GM18499 (cell line): ENCODE data around the gene THBS2.

Experiments
- ATAC-seq: cut with Tn5 transposase; IDR thresholded peaks from one replicate; pipeline ENCODE4 v1.9.1; 2021; ENCODE audit warnings: moderate number of reproducible peaks; ENCODE audit not compliant: insufficient read depth, unreplicated experiment

Gene THBS2

GRCh38 chr6:169234634-169235033, 19.0 kb downstream of the THBS2 start:
- no peak for ATAC-seq

GRCh38 chr6:169233832-169234231, 19.8 kb downstream of the THBS2 start:
- ATAC-seq = no peak

- ATAC-seq = no peak
Observed at GRCh38 chr6:169233181-169233580, 20.5 kb downstream of the THBS2 start.

DNA sequence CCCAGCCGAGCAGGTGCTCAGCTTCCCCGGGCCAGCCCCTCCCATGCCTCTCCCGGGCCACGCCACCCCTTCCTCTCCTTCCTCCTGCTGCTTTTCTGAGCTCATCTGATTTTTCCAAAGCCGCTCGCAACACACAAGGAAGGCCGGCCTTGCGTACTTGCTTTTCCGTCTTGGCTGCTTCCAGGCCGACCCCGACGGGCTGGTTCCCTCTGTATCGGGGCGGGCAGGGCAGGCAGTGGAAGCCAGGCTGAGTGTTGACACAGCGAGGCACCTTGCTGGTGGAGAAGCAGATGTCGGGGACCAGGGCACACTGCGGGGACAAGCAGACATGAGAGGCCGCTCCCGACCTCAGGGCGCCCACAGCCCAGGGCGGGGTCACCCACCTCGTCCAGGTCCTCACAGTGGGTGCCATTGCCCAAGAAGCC, 21.1 kb downstream of the THBS2 start:
- ATAC-seq = no peak

- no peak for ATAC-seq
Observed at GRCh38 chr6:169231790-169232506, 21.7 kb downstream of the THBS2 start.

DNA sequence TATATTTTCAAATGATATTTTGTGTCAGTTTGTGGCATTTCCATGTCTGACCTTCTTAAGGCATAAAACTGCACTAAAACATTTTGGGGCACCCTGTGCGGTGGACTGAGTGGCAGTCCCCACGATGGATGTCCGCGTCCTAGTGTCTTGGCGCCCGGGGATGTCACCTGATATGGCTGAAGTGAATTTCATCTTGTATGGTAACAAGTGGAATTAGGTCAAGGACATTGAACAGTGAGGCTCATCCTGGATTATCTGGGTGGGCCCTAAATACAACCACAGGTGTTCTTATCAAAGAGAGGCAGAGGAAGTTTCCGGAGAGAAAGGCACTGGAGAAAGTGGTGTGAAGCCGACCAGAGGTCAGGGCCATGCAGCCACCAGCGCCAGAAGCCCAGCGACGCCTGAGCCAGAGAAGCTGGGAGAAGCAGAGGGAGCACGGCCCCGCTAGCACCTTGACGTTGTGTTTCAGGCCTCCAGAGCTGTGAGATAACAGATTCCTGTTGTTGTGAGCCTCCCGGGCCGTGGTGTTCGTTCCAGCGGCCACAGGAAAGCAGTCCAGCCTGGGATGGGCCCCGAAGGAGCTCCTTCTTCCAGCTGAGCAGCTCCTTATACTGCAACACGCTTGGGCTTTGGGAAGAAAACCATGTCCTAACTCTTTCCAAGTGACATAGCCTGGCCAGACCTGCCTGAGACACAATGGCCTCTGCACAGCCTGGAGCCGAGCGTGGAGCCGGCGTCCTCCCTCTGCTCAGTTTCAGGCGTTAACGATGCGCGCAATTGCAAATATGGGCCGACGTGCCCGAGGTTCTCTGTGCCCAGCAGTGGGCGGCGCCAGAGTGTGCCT, 22.5 kb downstream of the THBS2 start:
- ATAC-seq = no peak

- ATAC-seq = no peak
Observed at GRCh38 chr6:169230322-169230665, 23.4 kb downstream of the THBS2 start.

- no peak for ATAC-seq
Observed at GRCh38 chr6:169229615-169230321, 23.9 kb downstream of the THBS2 start.

GRCh38 chr6:169227116-169227515, 26.5 kb downstream of the THBS2 start:
- no peak for ATAC-seq

DNA sequence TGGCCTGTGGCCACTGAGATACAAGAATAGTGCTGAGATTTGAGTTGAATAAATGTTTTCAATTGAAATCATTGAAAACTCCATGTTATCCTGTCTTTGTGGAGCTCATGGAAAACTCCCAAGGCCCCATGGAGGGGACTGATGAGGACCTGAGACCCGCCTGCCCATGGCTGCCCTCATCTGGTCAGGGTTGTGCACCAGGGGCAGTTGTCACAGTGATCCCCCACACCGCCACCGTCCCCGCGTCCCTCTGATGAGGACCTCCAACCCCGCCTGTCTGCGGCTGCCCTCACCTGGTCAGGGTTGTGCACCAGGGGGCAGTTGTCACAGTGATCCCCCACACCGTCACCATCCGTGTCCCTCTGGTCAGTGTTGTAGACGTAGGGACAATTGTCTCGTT, 27.8 kb downstream of the THBS2 start:
- no peak for ATAC-seq

- ATAC-seq = no peak
Observed at GRCh38 chr6:169225131-169225576, 28.5 kb downstream of the THBS2 start.

DNA sequence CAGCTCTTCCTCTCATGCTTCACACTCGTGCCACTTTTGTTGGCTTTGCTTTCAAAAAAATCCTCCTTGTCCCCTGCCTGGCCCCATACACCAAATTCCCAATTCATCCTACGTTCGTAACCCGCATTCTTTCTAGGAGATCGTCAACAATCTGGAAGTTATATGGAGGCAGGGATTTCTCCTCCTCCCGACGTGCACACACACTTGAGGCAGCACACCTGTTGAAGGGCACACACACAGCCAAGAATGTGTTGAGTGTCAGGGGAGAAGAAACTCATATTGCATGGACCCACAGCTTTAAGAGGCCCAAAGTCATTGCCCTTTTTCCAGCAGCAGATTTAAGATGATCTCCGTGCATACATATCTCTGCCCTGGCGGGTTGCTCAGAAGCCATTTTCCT, 28.9 kb downstream of the THBS2 start:
- ATAC-seq = no peak

- no peak for ATAC-seq
Observed at GRCh38 chr6:169224185-169224695, 29.4 kb downstream of the THBS2 start.

DNA sequence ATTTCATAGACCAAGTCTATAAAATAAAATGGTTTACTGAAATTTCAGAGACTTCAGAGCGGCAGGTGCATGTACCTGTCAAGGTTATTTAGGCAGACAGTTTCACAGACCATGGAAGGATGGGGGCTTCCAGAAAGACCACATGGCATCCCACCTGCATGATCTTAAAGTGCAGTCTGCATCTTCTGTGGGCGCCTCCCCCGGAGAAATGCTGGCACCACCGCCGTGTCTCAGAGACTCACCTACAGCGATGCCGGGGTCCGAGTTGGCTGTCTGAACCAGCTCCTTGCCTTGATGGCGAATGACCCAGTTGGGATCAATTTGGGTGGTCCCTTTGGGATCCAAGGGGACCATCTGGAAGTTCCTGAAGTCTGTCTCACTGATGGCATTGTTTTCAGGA, 30.6 kb downstream of the THBS2 start:
- ATAC-seq = no peak

DNA sequence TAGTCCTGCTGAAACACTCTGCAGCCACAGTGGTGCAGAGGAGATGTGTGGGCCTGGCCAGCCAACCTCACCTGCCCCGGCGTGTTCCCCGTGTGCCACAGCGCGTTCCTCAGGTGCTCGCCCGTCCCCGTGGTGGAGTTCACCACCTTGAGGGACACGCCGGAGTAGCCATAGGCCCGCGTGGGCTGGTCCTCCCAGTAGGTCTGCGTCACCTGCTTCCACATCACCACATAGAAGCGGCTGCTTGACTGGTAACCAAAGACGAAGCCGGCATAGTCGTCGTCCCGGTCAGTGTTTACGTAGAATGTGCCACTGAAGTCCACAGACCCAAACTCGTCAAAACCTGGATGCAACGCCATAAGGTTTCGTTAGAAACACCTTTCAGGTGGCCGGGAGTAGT, 31.5 kb downstream of the THBS2 start:
- ATAC-seq = no peak

DNA sequence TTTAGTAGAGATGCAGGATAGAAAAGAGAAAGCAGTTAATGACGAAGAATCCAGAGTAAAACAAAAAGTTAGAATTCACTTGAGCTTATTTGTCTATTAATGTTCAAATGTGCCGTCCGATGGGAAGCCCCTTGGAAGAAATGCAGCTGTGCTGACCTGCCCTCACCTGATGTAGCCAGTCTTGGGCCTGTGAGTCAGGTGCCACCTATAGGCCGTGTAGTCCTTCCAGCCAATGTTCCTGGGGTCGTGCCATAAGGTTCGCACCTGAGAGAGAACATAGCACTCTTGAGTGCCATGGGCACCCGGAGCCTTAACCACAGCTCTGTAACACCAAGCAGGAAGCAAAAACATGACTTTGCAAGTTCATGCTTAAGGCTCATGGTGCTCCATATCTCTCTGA, 32.4 kb downstream of the THBS2 start:
- ATAC-seq = no peak

GRCh38 chr6:169220068-169220964, 33.3 kb downstream of the THBS2 start:
- ATAC-seq = no peak

- no peak for ATAC-seq
Observed at GRCh38 chr6:169217972-169218371, 35.7 kb downstream of the THBS2 start.

DNA sequence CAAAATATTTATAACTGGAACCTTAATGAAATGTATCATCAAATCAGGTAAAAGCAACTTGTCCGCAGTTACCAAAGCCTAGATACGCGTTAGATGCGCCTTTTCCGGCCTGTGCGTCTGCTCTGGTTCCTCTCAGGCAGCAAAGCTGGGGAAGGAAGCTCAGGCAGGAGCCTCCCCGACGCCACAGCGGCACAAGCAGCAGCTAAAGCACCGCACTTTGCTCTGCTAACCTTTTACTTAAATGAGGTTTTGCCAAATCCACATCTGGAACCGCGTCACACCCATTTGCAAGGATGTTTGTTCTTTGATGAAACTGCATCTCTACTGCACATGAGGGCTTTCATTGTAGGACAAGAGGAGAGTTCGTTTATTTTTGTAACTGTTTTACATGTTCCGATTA, 36.8 kb downstream of the THBS2 start:
- no peak for ATAC-seq

GRCh38 chr6:169215201-169215681, 38.4 kb downstream of the THBS2 start:
- no peak for ATAC-seq
